ENCODE data around the gene MRPS12. TPM values are rescaled to one million over a fixed set of nuclear protein-coding genes. Genes with fewer than 3 reads are reported as not detected.
"Not testable (repeated sequence)": the region's sequence is repeated elsewhere in the genome, so short reads cannot be mapped to it uniquely, and the experiment has no call there.

The MRPS12 gene
- 67.6 TPM for total RNA-seq
- long read RNA-seq, transcript MRPS12-202 (3 exons, 929 nt), result minor isoform, 22 of 69 reads
- long read RNA-seq, transcript MRPS12-201 (3 exons, 1,207 nt), result major isoform, 35 of 69 reads
- long read RNA-seq, transcript MRPS12-203 (2 exons, 1,220 nt), result minor isoform, 6 of 69 reads
- long read RNA-seq, partial matches to known transcripts, result 5 of 69 reads
- long read RNA-seq, other reads (novel, unspliced or antisense), result 1 of 69 reads

DNA sequence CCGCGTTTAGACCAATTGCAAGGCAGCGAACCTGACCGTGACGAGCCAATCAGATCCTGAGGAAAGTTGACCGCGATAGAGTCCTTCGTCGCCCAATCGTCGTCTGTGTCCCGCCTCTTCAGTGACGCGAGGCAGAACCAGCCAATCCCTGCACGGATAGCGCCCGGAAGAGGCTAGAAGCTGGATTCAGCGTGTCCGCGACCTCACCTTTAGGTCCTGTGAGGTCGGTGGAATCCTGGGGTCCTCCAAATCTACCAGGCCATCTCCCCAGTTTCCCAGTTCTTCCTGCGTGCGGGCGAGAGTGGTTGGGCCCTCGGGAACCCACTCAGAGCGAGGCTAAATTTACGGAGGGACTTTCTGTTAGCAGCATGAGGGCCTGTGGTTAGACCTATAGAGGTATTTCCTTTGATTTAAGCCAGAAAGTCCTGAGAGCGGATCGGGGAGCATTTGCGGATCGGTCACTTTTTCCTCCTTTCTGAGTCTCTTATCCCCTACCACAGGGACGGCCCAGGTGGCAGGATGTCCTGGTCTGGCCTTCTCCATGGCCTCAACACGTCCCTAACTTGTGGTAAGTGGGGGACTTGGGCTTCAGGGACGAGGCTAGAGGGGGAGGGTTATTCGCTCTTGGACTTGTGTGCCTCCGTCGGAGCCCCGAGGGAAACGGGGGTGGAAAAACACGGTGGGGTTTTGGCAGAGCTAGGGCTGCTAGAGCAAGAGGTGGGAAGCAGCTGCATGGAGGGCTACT is at the start of gene MRPS12:
Gene MRPS12 (plus strand): TSS at position 169 of the 745 bp plus-strand sequence. CDS start 351 bp downstream, at position 520.
- H3K27me3 ChIP-seq (ENCODE audit: low read depth), result no peaks in the 10 kb centered on the region
- peaks cover 17% of the 10 kb centered on the region for H3K36me3 ChIP-seq
- DNase-seq, result peak; percentile 98
- peaks cover 56% of the 10 kb centered on the region for H3K4me1 ChIP-seq
- H3K9me3 ChIP-seq (replicated peaks), result peaks cover 7% of the 10 kb centered on the region
- peak within 1 kb of the TSS; percentile 91 for H3K27ac ChIP-seq (replicated peaks)
- TF ChIP-seq, protein P1, sequence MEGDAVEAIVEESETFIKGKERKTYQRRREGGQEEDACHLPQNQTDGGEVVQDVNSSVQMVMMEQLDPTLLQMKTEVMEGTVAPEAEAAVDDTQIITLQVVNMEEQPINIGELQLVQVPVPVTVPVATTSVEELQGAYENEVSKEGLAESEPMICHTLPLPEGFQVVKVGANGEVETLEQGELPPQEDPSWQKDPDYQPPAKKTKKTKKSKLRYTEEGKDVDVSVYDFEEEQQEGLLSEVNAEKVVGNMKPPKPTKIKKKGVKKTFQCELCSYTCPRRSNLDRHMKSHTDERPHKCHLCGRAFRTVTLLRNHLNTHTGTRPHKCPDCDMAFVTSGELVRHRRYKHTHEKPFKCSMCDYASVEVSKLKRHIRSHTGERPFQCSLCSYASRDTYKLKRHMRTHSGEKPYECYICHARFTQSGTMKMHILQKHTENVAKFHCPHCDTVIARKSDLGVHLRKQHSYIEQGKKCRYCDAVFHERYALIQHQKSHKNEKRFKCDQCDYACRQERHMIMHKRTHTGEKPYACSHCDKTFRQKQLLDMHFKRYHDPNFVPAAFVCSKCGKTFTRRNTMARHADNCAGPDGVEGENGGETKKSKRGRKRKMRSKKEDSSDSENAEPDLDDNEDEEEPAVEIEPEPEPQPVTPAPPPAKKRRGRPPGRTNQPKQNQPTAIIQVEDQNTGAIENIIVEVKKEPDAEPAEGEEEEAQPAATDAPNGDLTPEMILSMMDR (IDR thresholded peaks at IDR 0.05; ENCODE audit: borderline replicate concordance), result no peak
- peak within 1 kb of the TSS; percentile 78 for H3K4me3 ChIP-seq
- intact Hi-C loops (cut with micrococcal nuclease), result no loop called here

DNA sequence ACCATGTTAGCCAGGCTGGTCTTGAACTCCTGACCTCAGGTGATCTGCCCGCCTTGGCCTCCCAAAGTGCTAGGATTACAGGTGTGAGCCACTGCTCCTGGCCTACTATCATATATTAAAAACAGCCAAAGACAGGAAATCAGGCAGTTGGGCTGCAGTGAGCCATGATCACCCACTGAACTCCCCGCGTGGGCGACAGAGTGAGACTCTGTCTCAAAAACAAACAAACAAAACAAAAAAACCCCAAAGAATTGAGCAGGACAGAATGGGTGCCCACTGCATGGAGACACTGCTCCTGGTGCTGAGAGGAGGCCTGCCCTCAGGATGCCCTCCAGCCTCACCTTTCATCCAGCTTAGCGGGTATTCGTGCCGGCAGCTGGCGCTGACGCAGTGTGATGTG is 47.5 kb upstream of the MRPS12 start:
- no peak overlapping the region for H3K27ac ChIP-seq (replicated peaks)
- TF ChIP-seq, protein P1 (IDR thresholded peaks at IDR 0.05; ENCODE audit: borderline replicate concordance), result no peak
- DNase-seq, result no peak
- peaks cover 18% of the 10 kb centered on the region for H3K4me1 ChIP-seq
- no peak overlapping the region for H3K4me3 ChIP-seq
- peaks cover 63% of the 10 kb centered on the region for H3K36me3 ChIP-seq
- intact Hi-C loops (cut with micrococcal nuclease), result no loop called here
- no peaks in the 10 kb centered on the region for H3K27me3 ChIP-seq (ENCODE audit: low read depth)
- H3K9me3 ChIP-seq (replicated peaks), result no peaks in the 10 kb centered on the region

DNA sequence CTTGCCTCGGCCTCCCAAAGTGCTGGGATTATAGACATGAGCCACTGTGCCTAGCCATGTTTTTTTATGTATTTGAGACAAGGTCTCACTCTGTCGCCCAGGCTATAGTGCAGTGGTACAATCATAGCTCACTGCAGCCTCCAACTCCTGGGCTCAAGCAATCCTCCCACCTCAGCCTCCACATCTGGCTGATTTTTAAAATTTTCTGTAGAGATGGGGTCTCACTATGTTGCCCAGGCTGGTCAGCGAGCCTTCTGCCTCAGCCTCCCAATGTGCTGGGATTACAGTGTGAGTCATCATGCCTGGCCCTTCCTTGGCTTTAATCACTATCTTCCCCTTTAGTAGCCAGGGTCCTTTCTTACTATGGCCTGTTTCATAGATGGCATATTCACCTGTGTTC is 46.1 kb upstream of the MRPS12 start:
- DNase-seq; H3K27ac ChIP-seq (replicated peaks); H3K27me3 ChIP-seq (ENCODE audit: low read depth); H3K4me3 ChIP-seq; intact Hi-C loops (cut with micrococcal nuclease); H3K9me3 ChIP-seq (replicated peaks): not testable (repeated sequence)
- Histone ChIP-seq H3K4me1 (peaks cover 12% of the 10 kb centered on the region), H3K36me3 (peaks cover 68% of the 10 kb centered on the region)

DNA sequence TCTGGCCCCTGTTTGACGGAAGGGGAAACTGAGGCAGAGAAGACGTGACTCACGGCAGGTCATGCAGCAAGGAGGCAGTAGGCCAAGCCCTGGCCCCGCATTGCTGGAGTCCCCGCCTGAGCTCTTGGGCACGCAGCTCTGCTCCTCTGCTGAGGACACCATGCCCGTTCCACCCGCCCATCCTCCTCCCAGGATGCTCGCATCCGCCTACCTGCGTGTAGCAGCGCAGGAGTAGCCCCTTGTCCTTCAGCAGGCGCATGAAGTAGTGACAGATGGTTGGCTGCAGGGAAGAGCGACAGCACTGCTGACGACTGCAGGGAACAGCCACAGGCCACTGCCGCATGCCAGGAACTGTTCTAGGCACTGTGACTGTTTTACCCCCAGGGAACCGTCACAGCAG is 41.9 kb upstream of the MRPS12 start:
- Histone ChIP-seq H3K4me1 (peaks cover 41% of the 10 kb centered on the region), H3K4me3 (no peak overlapping the region), H3K9me3 (replicated peaks) (no peaks in the 10 kb centered on the region), H3K27ac (replicated peaks) (no peak overlapping the region), H3K27me3 (ENCODE audit: low read depth) (no peaks in the 10 kb centered on the region), H3K36me3 (peaks cover 47% of the 10 kb centered on the region)
- TF ChIP-seq, protein P1 (IDR thresholded peaks at IDR 0.05; ENCODE audit: borderline replicate concordance), result no peak
- intact Hi-C loops (cut with micrococcal nuclease), result no loop called here
- DNase-seq, result no peak

DNA sequence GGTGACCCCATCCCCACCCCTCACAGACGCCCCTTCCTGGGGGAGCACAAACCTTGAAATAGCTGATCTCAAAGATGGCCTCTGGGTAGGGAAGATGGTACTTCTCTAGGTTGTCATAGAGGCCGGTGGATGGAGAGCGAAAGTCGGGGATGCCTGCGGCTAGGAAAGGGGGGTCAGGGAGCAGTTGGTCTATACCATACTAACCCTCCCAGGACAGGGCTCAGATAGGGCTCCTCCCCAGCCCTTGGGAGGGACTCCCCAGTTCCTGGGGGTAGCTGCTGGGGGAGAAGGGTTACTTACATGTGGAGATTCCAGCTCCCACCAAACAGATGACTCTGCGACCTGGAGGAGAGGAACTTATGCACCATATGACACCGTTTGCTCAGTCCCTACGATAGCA is 40.9 kb upstream of the MRPS12 start:
- peaks cover 43% of the 10 kb centered on the region for H3K36me3 ChIP-seq
- DNase-seq, result no peak
- TF ChIP-seq, protein P1 (IDR thresholded peaks at IDR 0.05; ENCODE audit: borderline replicate concordance), result no peak
- H3K4me1 ChIP-seq, result peaks cover 48% of the 10 kb centered on the region
- H3K9me3 ChIP-seq (replicated peaks), result no peaks in the 10 kb centered on the region
- H3K27me3 ChIP-seq (ENCODE audit: low read depth), result no peaks in the 10 kb centered on the region
- no peak overlapping the region for H3K4me3 ChIP-seq
- peak overlapping the region; percentile 65 for H3K27ac ChIP-seq (replicated peaks)
- intact Hi-C loops (cut with micrococcal nuclease), result no loop called here

DNA sequence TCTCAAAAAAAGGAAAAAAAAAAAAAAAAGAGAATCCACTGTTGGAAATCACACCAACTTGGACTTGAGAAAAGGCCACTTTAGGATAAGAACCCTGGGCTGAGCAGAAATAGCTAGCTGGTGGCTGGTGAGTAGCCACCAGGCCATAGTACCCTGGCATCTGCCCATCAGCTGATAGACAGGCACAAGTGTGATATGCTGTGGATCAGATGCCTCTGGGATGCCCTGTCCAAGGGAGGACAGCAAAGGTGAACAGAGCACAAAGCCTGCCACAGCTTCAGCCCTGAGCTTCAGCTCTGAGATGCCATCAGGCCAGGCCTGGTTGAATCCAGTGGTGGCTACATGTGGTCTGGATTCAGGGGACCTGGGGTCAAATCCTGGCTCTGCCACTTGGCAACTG is 40.1 kb upstream of the MRPS12 start:
- Histone ChIP-seq H3K27ac (replicated peaks) (peak overlapping the region; percentile 65), H3K9me3 (replicated peaks) (no peaks in the 10 kb centered on the region), H3K36me3 (peaks cover 43% of the 10 kb centered on the region), H3K4me1 (peaks cover 50% of the 10 kb centered on the region), H3K4me3 (no peak overlapping the region), H3K27me3 (ENCODE audit: low read depth) (no peaks in the 10 kb centered on the region)
- DNase-seq, result no peak
- intact Hi-C loops (cut with micrococcal nuclease), result no loop called here
- TF ChIP-seq, protein P1 (IDR thresholded peaks at IDR 0.05; ENCODE audit: borderline replicate concordance), result no peak
